GM18499 (cell line): Measurements from ENCODE around the gene ITPR1.
A peak's percentile ranks its signal among the peaks of the same experiment; 100 is the strongest.

Source experiments
- ATAC-seq: cut with Tn5 transposase; IDR thresholded peaks from one replicate; pipeline ENCODE4 v1.9.1; 2021; ENCODE audit warnings: moderate number of reproducible peaks; ENCODE audit not compliant: insufficient read depth, unreplicated experiment

Gene ITPR1

GRCh38 chr3:4629095-4630007 lies 136.2 kb downstream of the ITPR1 start:
- no peak for ATAC-seq

DNA sequence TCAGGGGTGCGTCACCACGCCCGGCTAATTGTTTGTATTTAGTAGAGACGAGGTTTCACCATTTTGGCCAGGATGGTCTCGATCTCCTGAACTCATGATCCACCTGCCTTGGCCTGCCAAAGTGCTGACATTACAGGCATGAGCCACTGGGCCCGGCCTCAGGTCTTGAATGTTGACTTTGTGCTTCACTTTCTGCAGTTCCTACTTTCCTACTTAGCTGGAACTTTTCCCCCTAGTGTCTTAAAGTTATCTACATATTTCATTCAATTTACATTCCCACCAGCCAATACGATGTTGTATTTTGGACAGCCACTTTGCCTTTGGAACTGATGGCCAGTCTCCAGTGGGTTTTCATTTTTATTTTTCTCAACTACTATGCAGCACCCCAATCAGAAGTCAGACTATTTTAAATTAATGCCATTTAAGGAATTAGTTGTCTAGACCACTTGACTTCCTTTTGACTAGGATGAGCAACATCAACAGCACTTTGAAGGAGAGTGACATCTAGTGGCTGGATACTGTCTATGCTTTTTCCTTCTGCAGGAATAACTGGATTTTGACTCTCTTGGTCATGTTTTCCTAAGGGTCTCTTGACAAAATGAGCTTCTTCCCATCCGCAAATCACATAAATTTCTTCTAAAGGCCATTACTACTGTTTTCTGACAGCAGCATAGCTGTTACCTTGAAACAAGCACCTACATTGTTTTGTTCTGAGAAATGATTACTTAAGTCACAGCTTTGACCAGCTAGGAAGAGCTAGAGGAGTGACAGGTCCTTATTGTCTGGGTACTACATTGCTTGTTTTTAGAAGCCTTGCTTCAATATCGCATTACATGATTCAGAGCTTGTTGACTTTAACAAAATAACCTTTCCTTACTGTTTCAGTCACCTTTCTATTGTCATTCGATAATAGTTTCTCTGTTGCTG lies 140.2 kb downstream of the ITPR1 start:
- ATAC-seq = peak; percentile 53

- no peak for ATAC-seq
Measured at GRCh38 chr3:4634894-4635293, 141.7 kb downstream of the ITPR1 start.

- ATAC-seq = no peak
Measured at GRCh38 chr3:4637265-4637664, 144.1 kb downstream of the ITPR1 start.

DNA sequence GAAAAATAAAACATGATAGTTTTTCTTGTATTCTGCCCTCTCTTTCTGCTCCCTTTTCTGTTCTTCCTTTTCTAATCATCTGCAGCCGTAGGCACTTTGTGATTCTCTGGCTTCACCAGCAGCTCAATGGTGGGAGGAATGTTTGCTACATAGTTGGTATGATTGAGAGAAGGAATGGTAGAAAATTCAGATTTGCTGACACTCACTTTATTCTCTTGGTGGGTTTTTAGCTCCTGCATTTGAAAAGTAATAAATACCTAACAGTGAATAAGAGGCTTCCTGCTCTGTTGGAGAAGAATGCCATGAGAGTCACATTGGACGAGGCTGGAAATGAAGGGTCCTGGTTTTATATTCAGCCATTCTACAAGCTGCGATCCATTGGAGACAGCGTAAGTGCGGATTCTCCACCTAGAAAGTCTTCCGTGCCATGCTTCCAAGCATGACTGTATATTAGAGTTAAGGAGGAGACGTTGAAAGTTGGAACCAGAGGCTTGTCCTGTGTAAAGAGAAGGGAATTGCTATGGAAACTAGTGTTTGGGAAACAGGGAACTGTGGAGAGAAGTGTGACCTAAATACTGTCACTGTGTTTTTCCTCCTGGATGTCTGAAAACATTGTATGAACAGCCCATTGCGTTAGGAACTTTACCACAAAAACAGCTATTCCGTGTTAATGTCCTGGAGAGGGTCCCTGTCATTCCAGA lies 148.9 kb downstream of the ITPR1 start:
- no peak for ATAC-seq

GRCh38 chr3:4642611-4643010 lies 149.5 kb downstream of the ITPR1 start:
- ATAC-seq = no peak

DNA sequence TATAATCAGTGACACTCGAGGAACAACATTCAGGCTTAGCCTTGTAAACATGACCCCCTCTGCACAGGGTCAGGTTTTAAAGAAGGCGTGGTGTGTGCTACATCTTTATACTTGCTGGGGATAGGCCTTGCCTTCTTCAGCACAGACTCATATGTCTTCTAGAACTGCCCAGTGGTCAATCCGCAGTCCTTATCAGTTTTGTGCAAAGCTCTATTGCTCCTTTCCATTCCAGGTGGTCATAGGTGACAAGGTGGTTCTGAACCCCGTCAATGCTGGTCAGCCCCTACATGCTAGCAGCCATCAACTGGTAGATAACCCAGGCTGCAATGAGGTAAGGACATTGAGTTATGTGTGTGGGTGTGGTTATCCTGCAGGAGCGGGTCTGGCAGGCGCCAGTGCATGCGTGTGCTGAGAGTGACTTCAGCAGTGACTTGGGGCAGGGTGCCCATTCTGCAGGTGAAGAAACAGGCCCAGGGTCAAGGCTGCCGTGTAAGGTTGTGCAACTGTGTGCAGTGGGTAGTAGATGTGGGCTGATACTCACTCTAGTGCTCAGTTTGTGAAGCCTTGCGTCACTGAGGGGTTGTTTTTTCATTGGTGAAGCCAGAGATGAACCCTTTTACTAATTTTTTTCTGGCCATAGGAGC lies 150.9 kb downstream of the ITPR1 start:
- ATAC-seq = no peak

DNA sequence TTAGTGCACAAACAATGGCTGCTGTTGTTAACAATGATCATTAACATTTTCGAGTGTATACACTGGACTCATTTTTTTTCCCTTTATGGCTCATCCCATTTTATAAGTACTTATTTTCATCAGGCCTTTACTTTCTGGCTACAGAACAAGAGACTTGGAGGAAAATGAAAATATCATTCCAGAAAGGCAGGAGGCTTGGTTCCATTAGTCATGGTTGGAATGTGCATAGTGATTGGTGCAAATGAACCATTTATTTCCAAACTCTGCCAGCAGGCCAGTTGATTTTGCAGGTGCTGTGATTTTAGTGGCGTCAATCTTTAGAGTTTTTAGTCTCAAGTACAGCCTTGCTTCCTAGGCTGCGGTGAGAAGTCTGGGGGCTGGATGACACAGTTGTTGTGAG lies 151.8 kb downstream of the ITPR1 start:
- ATAC-seq = no peak

- no peak for ATAC-seq
Measured at GRCh38 chr3:4645468-4645867, 152.3 kb downstream of the ITPR1 start.

- no peak for ATAC-seq
Measured at GRCh38 chr3:4647411-4647810, 154.3 kb downstream of the ITPR1 start.

GRCh38 chr3:4655145-4656045 lies 162.2 kb downstream of the ITPR1 start:
- no peak for ATAC-seq

DNA sequence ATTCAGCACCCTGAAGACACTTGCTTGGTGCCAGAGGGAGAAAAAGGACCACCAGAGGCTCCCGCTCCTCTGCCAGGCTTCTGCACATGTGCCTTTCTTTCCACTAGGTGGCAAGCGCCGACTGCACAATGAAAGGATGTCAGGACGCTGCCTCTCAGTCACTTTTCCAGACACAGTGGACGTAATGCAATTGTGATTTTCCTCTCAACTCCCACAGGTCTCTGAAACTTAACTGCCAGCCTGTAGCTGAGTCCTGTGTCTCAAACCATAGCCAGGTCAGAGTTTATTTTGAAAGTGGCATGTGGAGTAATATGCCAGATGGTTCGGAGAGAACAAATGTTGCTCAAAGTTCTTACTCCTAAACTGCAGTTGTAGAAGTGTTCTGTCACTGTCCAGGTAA lies 162.9 kb downstream of the ITPR1 start:
- no peak for ATAC-seq

DNA sequence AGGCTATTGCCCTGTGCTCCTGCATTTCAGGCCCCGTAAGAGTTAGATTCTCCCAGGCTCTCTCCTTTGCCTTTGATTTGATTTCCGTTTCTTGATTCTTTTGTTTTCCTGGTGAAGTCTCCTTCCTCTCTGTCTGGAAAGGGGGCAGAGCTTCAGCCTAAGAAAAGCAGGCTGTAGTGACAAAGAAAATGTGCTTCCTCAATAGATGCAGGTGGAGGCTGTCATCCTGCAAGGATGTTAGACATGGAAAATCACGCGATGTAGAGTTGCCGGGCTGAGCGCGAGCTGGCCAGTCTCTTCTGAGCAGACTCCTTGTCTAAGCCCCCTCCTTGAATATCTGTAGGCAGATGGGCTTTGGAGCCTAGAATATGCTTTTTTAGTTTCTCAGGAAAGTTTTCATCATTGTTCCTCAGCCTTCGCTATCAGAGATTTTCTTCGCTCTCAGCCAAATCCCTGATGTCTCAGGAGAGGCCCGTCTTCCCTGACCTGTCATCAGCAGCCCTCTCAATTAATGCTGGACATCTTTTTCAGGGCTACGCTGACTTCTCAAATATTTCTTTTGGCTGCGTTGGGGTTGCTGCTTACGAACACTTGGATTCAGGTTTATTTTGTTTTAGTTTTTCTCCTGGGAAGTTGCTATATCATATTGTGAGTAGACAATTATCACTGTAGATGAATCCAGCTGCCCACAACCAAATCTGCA lies 163.6 kb downstream of the ITPR1 start:
- no peak for ATAC-seq

DNA sequence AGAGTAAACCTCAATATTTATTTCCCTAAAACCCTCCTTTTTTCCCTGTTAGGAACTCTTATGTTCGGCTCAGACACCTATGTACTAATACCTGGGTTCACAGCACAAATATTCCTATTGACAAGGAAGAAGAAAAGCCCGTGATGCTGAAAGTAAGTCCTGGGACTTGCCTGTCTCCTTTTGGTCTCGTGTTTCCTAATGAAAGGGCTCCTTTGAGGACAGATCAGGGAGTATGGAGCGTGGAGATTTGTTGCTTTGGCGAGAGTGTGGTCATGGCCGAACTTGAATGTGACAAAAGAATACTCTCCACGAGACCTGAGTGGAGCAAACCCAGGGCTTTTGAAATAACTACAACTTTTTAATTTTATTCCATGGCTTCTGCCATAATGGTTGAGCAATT lies 167.8 kb downstream of the ITPR1 start:
- ATAC-seq = no peak

- ATAC-seq = no peak
Measured at GRCh38 chr3:4664412-4664811, 171.3 kb downstream of the ITPR1 start.

DNA sequence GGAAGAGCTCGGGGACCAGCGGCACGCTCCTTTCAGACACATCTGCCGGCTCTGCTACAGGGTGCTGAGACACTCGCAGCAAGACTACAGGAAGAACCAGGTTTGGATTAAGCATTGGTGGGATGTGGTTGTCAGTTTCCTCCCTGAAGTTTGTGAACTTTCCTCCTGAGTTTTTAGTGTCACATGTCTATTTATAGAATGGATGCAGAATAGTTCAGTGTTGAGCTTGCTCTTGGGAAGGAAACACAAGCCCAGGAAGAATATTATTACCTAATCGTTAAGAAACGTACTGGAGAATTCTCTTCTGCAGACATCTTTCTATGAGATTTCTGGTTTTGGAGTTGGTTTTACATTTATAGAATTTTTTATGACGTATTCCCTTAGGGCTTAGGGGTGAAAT lies 172.0 kb downstream of the ITPR1 start:
- ATAC-seq = no peak

DNA sequence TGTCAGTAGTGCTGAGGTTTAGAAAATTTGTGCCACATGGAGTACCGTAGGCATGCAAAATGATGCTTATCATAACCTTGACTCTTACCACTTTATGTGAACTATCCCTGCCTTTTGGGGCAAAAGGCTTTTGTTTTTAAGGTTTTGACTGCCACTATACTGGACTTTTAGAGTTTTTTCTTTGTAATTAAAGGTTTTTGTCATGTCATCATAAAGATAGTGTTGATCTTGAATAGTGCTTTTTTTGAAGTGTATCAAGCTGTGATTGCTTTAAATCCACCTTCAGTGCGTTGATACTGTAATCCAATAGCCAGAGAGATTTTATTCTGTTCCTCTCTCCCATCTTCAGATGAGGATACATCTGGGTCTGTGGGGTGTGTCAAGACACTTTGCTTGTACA lies 172.9 kb downstream of the ITPR1 start:
- no peak for ATAC-seq

- ATAC-seq = no peak
Measured at GRCh38 chr3:4670352-4670751, 177.2 kb downstream of the ITPR1 start.
